Bronchial epithelial cell (primary cell): ENCODE measurements around the gene RIN2. TPM values are rescaled to one million over a fixed set of nuclear protein-coding genes. Genes with fewer than 3 reads are reported as not detected.

Source experiments
- DNase-seq: peaks from one replicate; pipeline ENCODE4 v3.0.0-alpha.2; 2010; ENCODE audit warnings: low read depth
- FAIRE-seq: peaks from 2 replicates; lab custom pipeline; 2011; peaks lifted over from hg19 to GRCh38; lab: Jason Lieb, UNC
- H3K27me3 ChIP-seq: 2 replicates; pipeline ENCODE4 v1.5.1; 2011; ENCODE audit warnings: low read length; ENCODE audit not compliant: control insufficient read depth, insufficient read depth
- H3K36me3 ChIP-seq: 2 replicates; pipeline ENCODE4 v1.5.1; 2011; ENCODE audit warnings: low read length; ENCODE audit not compliant: control insufficient read depth, insufficient read depth
- H3K4me3 ChIP-seq: 2 replicates; pipeline ENCODE4 v1.5.1; 2011; ENCODE audit warnings: mild to moderate bottlenecking, low read depth, low read length, control low read depth
- CTCF ChIP-seq: IDR thresholded peaks from 2 replicates; pipeline ENCODE4 v1.5.1; 2011; ENCODE audit warnings: mild to moderate bottlenecking, moderate library complexity, low read length, control low read depth, inconsistent platforms; ENCODE audit not compliant: insufficient read depth, severe bottlenecking
- total RNA-seq: library from RNA; depleted of rRNA; stranded (reverse); fragments of >200 nt; gene quantifications from 2 replicates; pipeline ENCODE4 v1.2.1, GENCODE V29; 2014

The RIN2 gene
- total RNA-seq, 1 donor from 2014 or later = 41.1 TPM

GRCh38 chr20:19713822-19714578, 44.1 kb upstream of the RIN2 start:
- DNase-seq = no peak
- no peak for FAIRE-seq

DNA sequence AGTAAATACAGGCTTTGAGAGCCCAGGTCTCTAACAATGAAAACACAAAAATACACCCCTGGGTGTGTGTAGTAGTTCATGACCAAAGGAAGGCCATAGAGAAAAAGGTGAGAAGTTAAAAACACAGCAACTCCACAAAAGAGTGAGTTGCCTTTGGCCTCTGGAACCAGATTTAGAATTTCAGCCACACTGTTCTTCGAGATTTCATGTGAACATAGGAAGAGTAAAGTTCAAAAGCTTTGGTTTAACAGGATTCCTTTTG, 43.5 kb upstream of the RIN2 start:
- no peak overlapping the region for H3K4me3 ChIP-seq
- no peak for TF ChIP-seq CTCF

More at GRCh38 chr20:19713822-19714578, 44.1 kb upstream of the RIN2 start:
- Histone ChIP-seq H3K36me3 (no peaks in the 10 kb centered on the region), H3K27me3 (peaks cover under 1% of the 10 kb centered on the region), H3K4me3 (no peak overlapping the region)
- TF ChIP-seq CTCF = no peak

GRCh38 chr20:19715986-19716385, 42.1 kb upstream of the RIN2 start:
- FAIRE-seq = no peak

More for the DNA sequence above, 43.5 kb upstream of the RIN2 start:
- DNase-seq (no peak), FAIRE-seq (no peak)
- Histone ChIP-seq H3K27me3 (no peaks in the 10 kb centered on the region), H3K36me3 (no peaks in the 10 kb centered on the region)

DNA sequence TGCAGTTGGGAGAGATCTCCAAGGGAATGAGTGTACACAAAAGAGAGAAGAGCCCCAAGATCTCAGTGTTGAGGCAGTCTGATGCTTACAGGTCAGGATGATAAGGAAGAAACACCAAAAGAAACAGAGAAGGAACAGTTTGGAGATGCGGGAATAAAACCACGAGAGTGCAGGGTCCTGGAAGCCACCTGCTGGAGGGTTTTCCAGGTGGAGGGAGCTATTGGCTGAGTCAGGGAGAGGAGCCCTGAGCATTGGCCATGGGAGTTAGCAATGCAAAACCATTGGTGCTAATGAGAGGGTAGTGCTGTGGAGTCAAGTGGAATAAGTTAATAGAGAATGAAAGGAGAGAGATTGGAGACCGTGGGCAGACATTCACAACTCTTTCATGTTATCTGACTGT, 39.2 kb upstream of the RIN2 start:
- H3K27me3 ChIP-seq = no peaks in the 10 kb centered on the region
- DNase-seq = no peak
- no peak overlapping the region for H3K4me3 ChIP-seq
- FAIRE-seq = no peak
- TF ChIP-seq CTCF = no peak
- H3K36me3 ChIP-seq = no peaks in the 10 kb centered on the region

More at GRCh38 chr20:19715986-19716385, 42.1 kb upstream of the RIN2 start:
- Histone ChIP-seq H3K36me3 (no peaks in the 10 kb centered on the region), H3K27me3 (no peaks in the 10 kb centered on the region), H3K4me3 (no peak overlapping the region)
- DNase-seq = no peak
- no peak for TF ChIP-seq CTCF

- no peak for FAIRE-seq
- H3K4me3 ChIP-seq = no peak overlapping the region
- no peaks in the 10 kb centered on the region for H3K36me3 ChIP-seq
- no peaks in the 10 kb centered on the region for H3K27me3 ChIP-seq
- no peak for DNase-seq
- no peak for TF ChIP-seq CTCF
Measured at GRCh38 chr20:19720991-19721390, 37.1 kb upstream of the RIN2 start.

DNA sequence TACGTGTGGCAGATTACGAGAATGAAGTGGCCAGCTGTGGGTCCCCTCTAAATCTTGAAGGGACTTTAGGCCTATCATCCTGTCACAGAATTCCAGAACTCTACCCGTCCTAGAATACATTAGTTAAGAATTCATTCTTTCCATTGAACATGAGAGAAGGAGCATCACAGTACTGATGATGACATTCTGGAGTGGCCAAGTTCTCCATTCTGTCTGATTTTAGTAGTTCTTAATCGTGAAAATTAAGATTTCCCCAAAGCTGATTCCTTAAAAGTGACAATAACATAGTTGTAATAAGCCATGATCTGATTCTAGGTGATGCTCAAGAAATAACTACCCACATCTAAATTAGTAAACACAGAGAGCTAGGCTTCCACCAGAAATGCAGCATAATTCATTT, 35.0 kb upstream of the RIN2 start:
- no peak for FAIRE-seq

More for the DNA sequence above, 35.0 kb upstream of the RIN2 start:
- Histone ChIP-seq H3K4me3 (no peak overlapping the region), H3K27me3 (no peaks in the 10 kb centered on the region), H3K36me3 (no peaks in the 10 kb centered on the region)
- no peak for DNase-seq
- TF ChIP-seq CTCF = no peak
